NCI-H146 treated with DMSO at 0.1 percent for 48 hours (cell line): Measurements from ENCODE around the gene BRIP1.
"Not testable (repeated sequence)": the region's sequence is repeated elsewhere in the genome, so short reads cannot be mapped to it uniquely, and the experiment has no call there.

ENCODE experiments used
- DNase-seq: peaks from one replicate; lab custom pipeline; 2025; ENCODE audit not compliant: unreplicated experiment; lab: John Stamatoyannopoulos, UW

The BRIP1 gene

DNA sequence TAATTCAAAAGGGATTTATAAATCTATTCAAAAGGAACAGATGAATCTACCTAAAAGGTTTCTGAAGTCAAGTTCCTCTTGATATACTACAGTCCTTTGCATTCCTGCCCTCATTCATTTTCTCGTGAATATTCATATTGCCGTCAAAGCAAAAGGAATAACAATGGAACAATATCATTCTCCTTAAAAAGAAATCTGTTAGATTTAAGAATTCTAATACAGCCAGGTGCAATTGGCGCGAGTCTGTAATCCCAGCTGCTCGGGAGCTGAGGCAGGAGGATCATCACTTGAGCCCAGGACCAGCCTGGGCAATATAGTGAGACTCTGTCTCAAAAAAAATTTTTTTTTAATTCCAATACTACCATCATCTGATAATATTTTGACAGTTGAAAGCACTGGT lies 130.3 kb downstream of the BRIP1 start:
- DNase-seq = no peak

DNA sequence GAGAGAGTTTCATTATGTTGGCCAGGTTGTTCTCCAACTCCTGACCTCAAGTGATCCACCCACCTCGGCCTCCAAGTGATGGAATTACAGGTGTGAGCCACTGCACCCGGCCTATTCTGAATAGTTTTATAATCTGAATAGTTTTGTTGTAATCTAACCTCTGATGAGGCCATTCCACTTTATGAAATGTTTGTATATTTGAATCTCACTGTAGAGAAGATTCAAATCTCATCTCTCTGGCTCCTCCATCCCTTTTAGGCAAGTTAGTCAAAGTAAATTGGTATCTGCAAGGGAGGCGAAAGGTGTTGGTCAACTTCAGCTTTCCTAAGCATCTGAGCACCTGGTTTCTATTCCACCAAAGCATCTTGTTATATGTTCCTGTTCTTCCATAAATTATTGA lies 131.2 kb downstream of the BRIP1 start:
- no peak for DNase-seq

DNA sequence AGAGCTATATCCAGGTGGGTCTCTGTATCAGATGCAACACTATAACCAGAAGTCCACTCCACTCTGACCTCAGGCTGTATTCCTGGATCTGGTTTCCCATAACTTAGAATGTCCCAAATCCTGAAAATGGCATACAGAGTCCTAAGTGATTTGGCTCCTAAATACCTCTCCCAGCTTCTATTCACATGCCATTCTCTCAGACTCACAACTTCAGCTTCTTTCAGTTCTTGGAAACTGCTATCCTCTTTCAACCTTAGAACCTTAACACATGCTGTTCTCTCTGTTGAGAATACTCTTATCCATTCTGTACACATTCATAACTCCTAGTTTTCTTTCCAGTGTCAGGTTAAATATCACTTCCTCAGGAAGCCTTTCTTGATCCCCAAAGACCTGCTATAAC lies 132.0 kb downstream of the BRIP1 start:
- DNase-seq = no peak

DNA sequence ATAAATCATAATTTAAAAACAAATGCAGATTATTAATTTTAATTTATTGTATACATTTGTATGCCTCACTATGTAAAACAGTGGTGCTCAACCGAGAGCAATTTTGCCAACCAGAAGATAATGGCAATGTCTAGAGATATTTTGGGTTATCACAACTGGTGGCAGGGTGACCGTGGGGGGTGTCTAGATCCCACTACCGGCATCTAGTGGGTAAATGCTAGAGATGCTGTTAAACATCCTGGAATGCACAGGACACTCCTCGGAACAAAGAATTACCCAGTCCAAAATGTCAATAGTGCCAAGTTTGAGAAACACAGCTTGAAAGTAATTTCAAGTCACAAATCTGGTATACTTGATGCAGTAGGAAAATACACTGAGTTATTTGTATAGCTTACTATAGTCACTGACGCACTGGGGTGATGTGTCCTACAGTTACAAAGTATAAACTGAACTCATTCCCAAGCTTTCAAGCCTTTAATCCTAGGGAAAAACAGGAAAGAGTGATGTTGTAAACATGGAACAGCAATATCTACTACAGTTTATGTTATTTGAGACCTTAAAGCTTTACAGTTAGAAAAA lies 133.5 kb downstream of the BRIP1 start:
- DNase-seq = no peak

DNA sequence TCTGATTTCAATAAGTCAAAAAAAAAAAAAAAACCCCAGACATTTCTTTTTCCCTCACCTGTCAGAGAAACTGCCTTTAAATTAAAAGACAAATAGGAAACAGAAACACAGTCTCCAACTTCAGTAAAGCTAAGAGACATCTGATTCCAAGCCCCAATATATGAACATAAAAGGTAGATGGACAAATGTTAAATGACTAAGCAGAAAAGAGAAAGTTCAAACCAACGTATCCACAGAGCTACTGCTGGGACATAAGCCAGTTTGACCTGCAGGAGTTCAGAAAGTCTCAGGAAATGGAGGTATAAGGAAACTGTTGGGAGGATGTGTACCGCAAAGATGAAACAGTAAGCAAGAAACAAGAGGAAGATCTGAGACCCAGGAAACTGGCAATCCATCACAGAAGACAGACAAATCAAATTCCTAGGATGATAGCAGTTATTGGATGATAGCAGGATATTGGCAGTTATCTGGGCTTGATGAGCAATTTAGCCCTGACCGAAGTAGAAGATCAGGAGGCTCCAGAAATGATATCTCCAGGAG lies 135.0 kb downstream of the BRIP1 start:
- no peak for DNase-seq

DNA sequence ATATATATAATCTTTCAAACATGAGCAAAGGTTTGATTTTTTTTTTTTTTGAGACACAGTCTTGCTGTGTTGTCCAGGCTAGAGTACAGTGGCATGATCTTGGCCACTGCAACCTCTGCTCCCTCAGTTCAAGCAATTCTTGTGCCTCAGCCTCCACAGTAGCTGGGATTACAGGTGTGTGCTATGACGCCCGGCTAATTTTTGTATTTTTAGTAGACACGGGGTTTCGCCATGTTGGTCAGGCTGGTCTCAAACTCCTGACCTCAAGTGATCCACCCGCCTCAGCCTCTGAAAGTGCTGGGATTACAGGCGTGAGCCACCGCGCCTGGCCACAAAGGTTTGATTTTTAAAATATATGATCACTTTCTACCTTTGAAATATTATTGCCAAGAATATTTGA lies 135.5 kb downstream of the BRIP1 start:
- not testable (repeated sequence) for DNase-seq

DNA sequence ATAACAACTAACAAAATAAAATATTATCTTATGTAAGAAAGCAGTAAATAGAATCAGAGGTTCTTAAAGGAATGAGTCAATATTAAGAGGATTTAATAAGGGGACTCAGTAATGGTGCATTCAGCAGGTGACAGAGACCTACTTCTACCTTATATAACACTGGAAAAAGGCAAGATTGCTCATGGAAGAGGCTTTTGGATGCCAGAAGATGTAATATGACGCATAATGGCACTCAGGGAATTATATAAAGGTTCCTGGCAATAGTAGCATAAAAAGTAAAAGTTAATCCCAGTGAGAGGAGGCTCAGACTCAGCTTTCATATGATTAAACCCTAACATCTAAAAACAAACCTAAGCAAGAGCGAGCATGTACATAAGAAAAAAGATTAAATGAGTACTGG lies 136.4 kb downstream of the BRIP1 start:
- no peak for DNase-seq

DNA sequence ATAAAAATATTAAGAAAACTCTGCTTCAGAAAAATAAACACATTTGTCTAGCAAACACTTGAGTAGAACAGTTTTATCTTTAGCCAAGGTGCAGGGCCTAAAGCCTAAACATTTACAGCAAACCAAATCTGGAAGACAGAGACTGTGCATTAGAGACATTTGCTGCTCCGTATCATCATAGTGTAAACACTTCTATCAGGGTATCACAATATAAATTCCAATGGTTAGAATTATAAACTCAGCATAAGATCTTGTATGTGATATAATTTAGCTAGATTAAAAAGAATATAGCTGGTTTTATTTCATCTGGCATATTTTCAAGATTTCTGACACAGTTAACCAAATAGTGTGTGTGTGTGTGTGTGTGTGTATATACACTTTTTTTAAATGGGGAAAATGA lies 138.6 kb downstream of the BRIP1 start:
- DNase-seq = no peak

DNA sequence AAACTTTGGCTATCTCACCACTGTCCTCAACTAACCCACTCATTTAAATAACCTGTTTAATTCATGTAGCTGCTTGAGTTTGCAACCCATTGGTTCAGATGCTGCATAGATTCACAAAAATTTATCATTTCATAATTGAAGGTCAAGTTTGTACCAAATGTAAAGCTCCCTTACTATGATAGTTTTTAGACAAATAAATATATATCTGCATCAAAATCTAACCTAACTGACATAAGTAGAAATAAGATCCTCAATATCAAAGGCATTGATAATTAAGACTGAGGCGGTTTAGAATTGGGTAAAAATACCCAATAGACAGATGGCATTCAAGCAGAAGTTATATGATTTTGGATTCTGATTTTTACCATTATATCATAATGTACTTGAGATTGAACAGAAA lies 139.4 kb downstream of the BRIP1 start:
- no peak for DNase-seq

DNA sequence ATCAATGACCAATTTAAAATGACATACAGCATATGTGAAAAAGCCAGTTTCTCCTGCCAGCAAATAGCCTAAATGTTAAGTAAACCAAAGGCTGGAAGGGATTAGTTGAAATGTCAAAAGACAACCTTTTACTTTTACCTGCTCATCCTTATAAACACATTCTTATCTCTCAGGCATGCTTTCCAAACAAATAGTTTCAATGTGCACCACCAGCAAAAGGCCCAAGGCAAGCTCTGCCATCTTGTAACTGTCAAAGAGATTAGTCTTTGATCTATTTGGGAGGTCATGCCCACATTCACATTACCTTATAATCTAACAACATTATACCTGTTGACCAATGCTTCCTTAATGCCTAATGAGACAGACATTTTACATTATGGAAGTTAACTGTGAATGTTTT lies 140.1 kb downstream of the BRIP1 start:
- peak; percentile 10 for DNase-seq

DNA sequence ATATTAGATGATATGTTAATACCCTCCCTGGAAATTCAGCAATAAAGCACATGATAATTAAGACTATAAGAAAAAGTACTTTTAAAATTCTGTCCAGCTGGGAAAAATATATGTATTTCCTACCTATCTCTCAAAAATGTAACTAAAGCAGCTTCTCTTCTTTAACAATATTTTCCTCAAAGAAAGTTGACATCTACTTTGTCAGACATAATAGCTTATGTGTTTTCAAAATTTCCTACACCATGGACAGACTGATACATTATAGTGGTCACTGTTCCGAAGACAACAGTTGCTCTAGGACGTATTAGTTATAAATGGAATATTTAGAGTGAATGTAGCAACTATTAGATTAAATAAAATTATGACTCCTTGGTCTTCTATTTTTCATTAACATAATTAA lies 140.9 kb downstream of the BRIP1 start:
- DNase-seq = no peak

DNA sequence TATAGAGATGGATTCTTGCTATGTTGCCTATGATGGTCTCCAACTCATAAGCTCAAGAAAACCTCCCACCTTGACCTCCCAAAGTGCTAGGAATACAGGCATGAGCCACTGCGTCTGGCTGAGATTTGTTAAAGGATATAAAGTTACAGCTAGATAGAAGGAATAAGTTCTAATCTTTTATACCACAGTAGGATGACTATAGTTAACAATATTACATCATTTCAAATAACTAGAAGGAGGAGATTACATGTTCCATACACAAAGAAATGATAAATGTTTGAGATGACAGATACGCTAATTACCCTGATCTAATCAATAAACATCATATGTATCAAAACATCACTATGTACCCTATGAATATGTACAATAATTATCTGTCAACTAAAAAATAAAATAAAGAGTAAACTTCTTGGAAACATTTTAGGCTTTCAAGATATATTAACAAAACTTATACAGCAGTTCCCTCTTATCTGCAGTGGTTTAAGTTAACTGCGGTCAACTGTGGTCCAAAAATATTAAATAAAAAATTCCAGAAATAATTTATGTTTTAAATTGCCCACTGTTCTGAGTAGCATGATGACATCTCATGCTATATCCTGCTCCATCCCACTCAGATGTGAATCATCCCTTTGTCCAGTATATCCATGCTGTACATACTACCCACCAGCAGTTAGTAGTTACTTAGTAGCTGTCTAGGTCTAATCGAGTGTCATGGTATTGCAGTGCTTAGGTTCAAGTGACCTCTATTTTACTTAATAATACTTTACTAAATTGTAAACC lies 143.1 kb downstream of the BRIP1 start:
- DNase-seq = no peak

DNA sequence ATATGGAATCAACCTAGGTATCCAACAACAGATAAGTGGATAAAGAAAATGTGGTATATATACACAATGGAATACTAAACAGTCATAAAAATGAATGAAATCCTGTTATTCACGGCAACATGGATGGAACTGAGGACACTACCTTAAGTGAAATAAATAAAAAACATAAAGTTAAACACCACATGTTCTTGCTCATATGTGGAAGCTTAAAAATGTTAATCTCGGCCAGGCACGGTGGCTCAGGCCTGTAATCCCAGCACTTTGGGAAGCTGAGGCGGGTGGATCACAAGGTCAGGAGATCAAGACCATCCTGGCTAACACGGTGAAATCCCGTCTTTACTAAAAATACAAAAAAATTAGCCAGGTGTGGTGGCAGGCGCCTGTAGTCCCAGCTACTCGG lies 144.1 kb downstream of the BRIP1 start:
- not testable (repeated sequence) for DNase-seq

DNA sequence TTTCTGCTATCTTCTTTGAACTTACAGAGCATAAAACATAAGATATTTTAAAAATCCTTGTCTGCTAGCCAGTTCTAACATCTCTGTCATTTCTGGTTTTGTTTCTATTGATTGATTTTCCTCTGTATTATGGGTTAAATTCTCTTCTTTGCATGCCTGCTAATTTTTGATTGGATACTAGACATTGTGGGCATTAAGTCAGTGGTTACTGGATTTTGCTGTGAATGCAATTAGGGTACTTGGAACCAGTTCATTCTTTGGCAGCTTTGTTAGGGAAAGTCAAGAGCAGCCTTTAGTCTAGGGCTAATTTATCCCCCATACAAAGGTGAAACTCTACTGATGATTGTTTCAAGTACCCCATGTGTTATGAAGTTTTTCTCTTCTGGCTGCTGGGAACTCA lies 145.3 kb downstream of the BRIP1 start:
- no peak for DNase-seq

DNA sequence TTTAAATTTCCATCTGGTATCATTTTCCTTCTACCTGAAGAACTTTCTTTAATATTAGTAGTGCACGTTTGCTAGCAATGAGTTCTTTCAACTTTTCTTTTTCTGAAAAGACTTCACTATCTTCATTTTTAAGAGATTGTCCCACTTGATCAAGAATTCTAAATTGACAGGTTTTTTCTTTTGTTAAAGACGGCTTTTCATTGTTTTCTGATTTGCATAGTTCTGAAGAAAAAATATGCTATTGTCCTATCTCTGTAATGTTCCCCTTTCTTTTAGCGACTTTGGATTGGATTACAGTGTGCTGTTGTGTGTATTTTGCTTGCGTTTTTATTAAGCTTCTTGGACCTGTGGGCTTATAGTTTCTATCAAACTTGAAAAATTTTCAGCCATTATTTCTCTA lies 146.0 kb downstream of the BRIP1 start:
- no peak for DNase-seq

DNA sequence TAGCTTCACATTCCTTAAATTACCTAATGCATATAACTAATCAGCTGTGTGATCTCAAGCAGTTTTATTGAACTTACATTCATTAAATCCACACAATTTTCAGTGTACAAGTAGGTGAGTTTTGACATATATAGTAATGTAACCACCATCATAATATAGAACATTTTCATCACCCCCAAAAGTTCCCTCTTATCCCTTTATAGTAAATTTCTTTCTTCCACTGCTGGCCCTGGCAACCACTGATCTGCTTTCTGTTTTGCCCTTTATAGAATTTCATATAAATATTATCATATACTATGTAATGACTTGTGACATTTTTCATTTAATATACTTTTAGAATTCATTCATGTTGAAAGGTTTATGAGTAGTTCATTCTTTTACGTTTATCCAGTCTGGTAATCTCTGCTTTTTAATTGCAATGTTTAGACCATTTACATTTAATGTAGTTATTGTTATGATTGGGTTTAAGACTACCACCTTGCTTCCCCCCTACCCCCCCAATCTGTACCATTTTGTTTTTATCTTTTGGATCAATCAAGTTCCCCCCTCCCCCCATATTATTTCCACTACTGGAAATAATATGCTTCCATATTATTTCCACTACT lies 147.0 kb downstream of the BRIP1 start:
- no peak for DNase-seq

DNA sequence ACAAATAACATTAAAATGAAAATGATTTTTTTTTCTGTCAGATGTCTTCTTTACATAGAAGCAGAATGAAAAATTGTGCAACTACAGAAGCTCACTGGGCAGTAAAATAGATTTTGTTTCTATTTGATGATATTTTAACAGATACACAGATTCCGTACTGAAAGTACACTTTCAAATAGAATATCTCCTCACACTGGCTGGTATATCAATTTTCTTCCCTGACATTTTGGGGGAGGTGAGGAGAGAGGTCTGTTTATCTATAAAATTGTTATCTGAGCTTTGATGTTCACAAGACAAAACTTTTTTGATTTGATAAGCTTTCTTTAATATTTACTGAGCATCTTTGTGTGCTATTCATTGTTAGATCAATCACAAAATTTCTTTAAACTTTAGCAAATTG lies 148.0 kb downstream of the BRIP1 start:
- DNase-seq = no peak

DNA sequence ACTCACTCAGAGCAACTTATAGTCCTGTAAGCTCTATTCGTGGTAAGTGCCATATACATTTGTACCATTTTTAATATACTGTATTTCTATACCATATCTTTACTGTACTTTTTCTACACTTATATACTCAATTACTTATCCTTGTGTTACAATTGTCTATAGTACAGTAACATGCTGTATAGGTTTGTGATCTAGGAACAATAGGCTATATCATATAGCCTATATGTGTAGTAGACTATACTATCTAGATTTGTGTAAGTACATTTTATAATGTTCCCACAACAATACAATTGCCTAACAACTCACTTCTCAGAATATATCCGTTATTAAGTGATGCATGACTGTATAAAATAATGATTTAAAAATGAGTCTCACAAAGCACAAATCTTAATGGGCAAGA lies 149.0 kb downstream of the BRIP1 start:
- DNase-seq = no peak

DNA sequence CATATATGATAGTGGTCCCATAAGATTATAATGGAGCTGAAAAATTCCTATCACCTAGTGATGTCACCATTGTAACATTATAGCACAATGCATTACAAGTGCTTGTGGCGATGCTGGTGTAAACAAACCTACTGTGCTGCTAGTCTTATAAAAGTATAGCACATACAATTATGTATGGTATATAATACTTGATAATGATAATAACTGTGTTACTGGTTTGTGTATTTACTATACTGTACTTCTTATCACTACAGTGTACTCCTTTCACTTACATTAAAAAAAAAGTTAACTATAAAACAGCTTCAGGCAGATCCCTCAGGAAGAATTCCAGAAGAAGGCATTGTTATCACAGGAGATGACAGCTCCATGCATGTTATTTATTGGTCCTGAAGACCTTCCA lies 150.3 kb downstream of the BRIP1 start:
- no peak for DNase-seq

DNA sequence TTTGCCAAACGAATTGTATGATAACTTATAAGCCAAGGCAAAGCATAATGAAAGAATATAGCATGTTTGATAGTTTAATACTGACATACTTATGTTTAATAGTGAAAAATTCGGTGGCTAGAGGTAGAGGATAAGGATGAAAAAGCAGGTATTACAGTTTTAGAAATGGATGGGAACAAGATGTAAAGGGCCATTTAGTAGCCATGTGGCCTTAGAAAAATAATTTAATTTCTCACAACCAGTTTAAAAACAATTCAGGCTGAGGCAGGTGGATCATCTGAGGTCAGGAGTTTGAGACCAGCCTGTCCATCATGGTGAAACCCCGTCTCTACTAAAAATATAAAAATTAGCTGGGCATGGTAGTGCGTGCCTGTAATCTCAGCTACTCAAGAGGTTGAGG lies 152.8 kb downstream of the BRIP1 start:
- DNase-seq = no peak

DNA sequence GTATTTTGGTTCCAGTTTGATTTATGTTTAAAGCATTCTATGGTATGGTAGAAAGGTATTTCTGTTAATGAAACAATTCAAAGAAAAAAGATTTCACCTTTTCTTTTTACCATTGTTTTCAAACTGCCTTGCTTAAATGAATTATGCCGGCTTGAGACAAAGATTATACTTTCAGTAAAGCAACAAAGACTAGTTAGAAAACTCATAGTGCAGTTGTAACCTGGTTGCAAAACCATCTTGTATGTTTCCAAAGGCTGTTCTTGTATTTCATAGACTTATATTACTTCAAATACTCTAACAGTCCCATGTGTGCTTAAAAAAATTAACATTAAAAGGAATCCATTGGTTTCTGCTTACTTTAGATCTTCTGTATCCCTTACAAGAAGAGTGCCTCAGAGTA lies 153.8 kb downstream of the BRIP1 start:
- no peak for DNase-seq

DNA sequence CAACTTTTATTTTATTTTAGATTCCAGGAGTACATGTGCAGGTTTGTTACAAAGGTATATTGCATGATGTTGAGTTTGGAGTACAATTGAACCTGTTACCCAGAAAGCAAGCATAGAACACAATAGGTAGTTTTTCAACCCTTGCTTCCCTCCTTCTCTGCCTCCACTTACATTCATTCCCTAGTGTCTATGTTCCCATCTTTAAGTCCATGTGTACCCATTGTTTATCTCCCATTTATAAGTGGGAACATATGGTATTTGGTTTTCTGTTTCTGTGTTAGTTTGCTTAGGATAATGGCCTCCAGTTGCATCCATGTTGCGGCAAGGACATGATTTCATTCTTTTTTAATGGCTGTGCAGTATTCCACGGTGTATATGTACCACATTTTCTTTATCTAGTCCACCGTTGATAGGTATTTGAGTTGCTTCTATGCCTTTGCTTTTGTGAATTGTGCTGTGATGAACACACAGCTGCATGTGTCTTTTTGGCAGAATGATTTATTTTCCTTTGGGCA lies 158.3 kb downstream of the BRIP1 start:
- DNase-seq = no peak
